Calu3 (cell line): ENCODE results near the gene UNC13B. TPM values are rescaled to one million over a fixed set of nuclear protein-coding genes. Genes with fewer than 3 reads are reported as not detected.

Experiments used
- BruUV-seq: library from RNA; stranded (reverse); fragments of 400-500 nt; replicated peaks from 2 replicates; lab custom pipeline; 2021; lab: Mats Ljungman, UMichigan
- CTCF ChIA-PET: fragments of 300-600 bp; sonication (Branson Sonifier 250); formaldehyde crosslinking; loops from one replicate; lab custom pipeline; 2022; ENCODE audit warnings: antibody characterized with exemption; lab: Charles Lee
- DNase-seq: peaks from one replicate; pipeline ENCODE4 v3.0.0; 2022
- H3K27ac Mint-ChIP-seq: one replicate; pipeline ENCODE4 v1.8.0; 2022; ENCODE audit warnings: mixed read lengths; ENCODE audit not compliant: unreplicated experiment
- H3K27me3 Mint-ChIP-seq: one replicate; pipeline ENCODE4 v1.8.0; 2022; ENCODE audit warnings: mixed read lengths; ENCODE audit not compliant: unreplicated experiment
- H3K36me3 Mint-ChIP-seq: one replicate; pipeline ENCODE4 v1.8.0; 2022; ENCODE audit warnings: mild to moderate bottlenecking, moderate library complexity, mixed read lengths; ENCODE audit not compliant: insufficient read depth, unreplicated experiment
- H3K4me1 Mint-ChIP-seq: one replicate; pipeline ENCODE4 v1.8.0; 2022; ENCODE audit warnings: mild to moderate bottlenecking, low read depth, mixed read lengths; ENCODE audit not compliant: unreplicated experiment
- H3K4me3 Mint-ChIP-seq: one replicate; pipeline ENCODE4 v1.8.0; 2022; ENCODE audit warnings: mild to moderate bottlenecking, low read depth, moderate library complexity, mixed read lengths; ENCODE audit not compliant: unreplicated experiment
- H3K9me3 Mint-ChIP-seq: one replicate; pipeline ENCODE4 v1.8.0; 2022; ENCODE audit warnings: low read depth, mixed read lengths; ENCODE audit not compliant: unreplicated experiment
- CTCF ChIP-seq: fragments of 200-600 bp; IDR thresholded peaks from one replicate; pipeline ENCODE4 v1.8.0; 2022; ENCODE audit warnings: antibody characterized with exemption; ENCODE audit not compliant: unreplicated experiment
- intact Hi-C: fragments of 100-400 bp; cut with micrococcal nuclease; formaldehyde crosslinking; loops from one replicate; pipeline ENCODE4 v1.10.0; 2022; ENCODE audit not compliant: unreplicated experiment
- total RNA-seq: library from RNA; stranded (reverse); gene quantifications from 2 replicates; pipeline ENCODE4 v1.2.3, GENCODE V29; 2022

The UNC13B gene
- total RNA-seq, 1 experiment from 2014 or later: 20.4 TPM

GRCh38 chr9:35374436-35374835, 212.6 kb downstream of the UNC13B start:
- no peak overlapping the region for H3K4me3 Mint-ChIP-seq
- H3K27me3 Mint-ChIP-seq: no peaks in the 10 kb centered on the region
- intact Hi-C loops: no loop called here
- H3K9me3 Mint-ChIP-seq: no peaks in the 10 kb centered on the region
- no peak for DNase-seq
- H3K36me3 Mint-ChIP-seq: no peaks in the 10 kb centered on the region
- no peak for TF ChIP-seq CTCF
- H3K4me1 Mint-ChIP-seq: no peaks in the 10 kb centered on the region
- no TSS peak for BruUV-seq
- CTCF ChIA-PET: no interaction called here
- no peak overlapping the region for H3K27ac Mint-ChIP-seq

GRCh38 chr9:35374910-35375309, 213.1 kb downstream of the UNC13B start:
- TF ChIP-seq CTCF: no peak
- no peak overlapping the region for H3K27ac Mint-ChIP-seq
- H3K4me1 Mint-ChIP-seq: no peaks in the 10 kb centered on the region
- H3K27me3 Mint-ChIP-seq: no peaks in the 10 kb centered on the region
- CTCF ChIA-PET: no interaction called here
- no TSS peak for BruUV-seq
- intact Hi-C loops: no loop called here
- DNase-seq: no peak
- no peaks in the 10 kb centered on the region for H3K9me3 Mint-ChIP-seq
- H3K4me3 Mint-ChIP-seq: no peak overlapping the region
- H3K36me3 Mint-ChIP-seq: no peaks in the 10 kb centered on the region

GRCh38 chr9:35380039-35380438, 218.2 kb downstream of the UNC13B start:
- Mint-ChIP-seq H3K27me3 (no peaks in the 10 kb centered on the region), H3K9me3 (no peaks in the 10 kb centered on the region), H3K4me1 (no peaks in the 10 kb centered on the region), H3K36me3 (no peaks in the 10 kb centered on the region), H3K27ac (no peak overlapping the region), H3K4me3 (no peak overlapping the region)
- BruUV-seq: no TSS peak
- no peak for TF ChIP-seq CTCF
- CTCF ChIA-PET: no interaction called here
- no peak for DNase-seq
- intact Hi-C loops: no loop called here

- CTCF ChIA-PET: no interaction called here
- no peaks in the 10 kb centered on the region for H3K9me3 Mint-ChIP-seq
Observed at GRCh38 chr9:35380619-35381018, 218.8 kb downstream of the UNC13B start.

More at GRCh38 chr9:35380619-35381018, 218.8 kb downstream of the UNC13B start:
- no peaks in the 10 kb centered on the region for H3K4me1 Mint-ChIP-seq
- H3K27ac Mint-ChIP-seq: no peak overlapping the region
- H3K27me3 Mint-ChIP-seq: no peaks in the 10 kb centered on the region
- DNase-seq: no peak
- no peak for TF ChIP-seq CTCF
- no peaks in the 10 kb centered on the region for H3K36me3 Mint-ChIP-seq
- intact Hi-C loops: no loop called here
- no TSS peak for BruUV-seq
- H3K4me3 Mint-ChIP-seq: no peak overlapping the region
